Measurements from ENCODE around the gene MARCHF6. TPM values are rescaled to one million over a fixed set of nuclear protein-coding genes. Genes with fewer than 3 reads are reported as not detected.

Gene MARCHF6
- total and polyA plus RNA-seq, 11 donors, result 39.3 to 192 (median 159) TPM

GRCh38 chr5:10351199-10351905 is 2.1 kb upstream of the MARCHF6 start:
- peaks cover 0 to 36% (median 21%) of the 10 kb centered on the region in 12 donors for H3K4me1 ChIP-seq
- WGBS, 4 donors, result 50 to 63% (median 59%) methylated on average over 6 of the region's 6 CpGs

GRCh38 chr5:10351919-10352318 is 1.6 kb upstream of the MARCHF6 start:
- intact Hi-C loops (cut with DNase I), result loop anchor here in 6 of 10 donors (1.0 to 10.0 kb wide), 7 partner anchors 16 to 413 kb away; partner anchors contain the start of gene DAP (in 1 of the 6)
- Histone ChIP-seq H3K4me3 (no peak overlapping the region), H3K36me3 (no peaks in the 10 kb centered on the region), H3K27me3 (peaks cover 0 to 6% (median 0%) of the 10 kb centered on the region in 9 donors), H3K9me3 (no peaks in the 10 kb centered on the region), H3K4me1 (peaks cover 2 to 41% (median 26%) of the 10 kb centered on the region in 12 donors), H3K27ac (peak overlapping the region in 11 of 12 donors; percentile 94 to 99 (median 98))
- TF ChIP-seq CTCF (IDR thresholded peaks at IDR 0.05), result no peak
- no peak for TF ChIP-seq POLR2A (IDR thresholded peaks at IDR 0.05)
- ATAC-seq (no peak), DNase-seq (no peak)
- 81 to 89% (median 84%) methylated on average over 8 of the region's 8 CpGs for WGBS, 4 donors

More at GRCh38 chr5:10351199-10351905, 2.1 kb upstream of the MARCHF6 start:
- ATAC-seq, result peak; percentile 62 to 73 (median 68)
- DNase-seq, result peak in 3 of 5 donors; percentile 42 to 56 (median 44)
- Histone ChIP-seq H3K27me3 (peaks cover 0 to 6% (median 0%) of the 10 kb centered on the region in 9 donors), H3K27ac (peak overlapping the region in 11 of 12 donors; percentile 94 to 99 (median 98)), H3K9me3 (no peaks in the 10 kb centered on the region), H3K36me3 (no peaks in the 10 kb centered on the region), H3K4me3 (no peak overlapping the region)
- intact Hi-C loops (cut with DNase I), result loop anchor here in 4 of 10 donors (1.0 to 10.0 kb wide), 5 partner anchors 41 to 413 kb away; partner anchors contain the start of gene DAP (in 1 of the 4)
- TF ChIP-seq CTCF (IDR thresholded peaks at IDR 0.05) (no peak), POLR2A (IDR thresholded peaks at IDR 0.05) (no peak)

- DNase-seq, result no peak
- peaks cover 5 to 49% (median 29%) of the 10 kb centered on the region in 12 donors for H3K4me1 ChIP-seq
Observed at GRCh38 chr5:10352430-10353240, 860 bp upstream of the MARCHF6 start.

GRCh38 chr5:10354048-10354872 is 765 bp downstream of the MARCHF6 start:
- DNase-seq, result peak; percentile 43 to 68 (median 44)
- Histone ChIP-seq H3K9me3 (no peaks in the 10 kb centered on the region), H3K27ac (peak overlapping the region; percentile 94 to 99 (median 98)), H3K27me3 (peaks cover 0 to 6% (median 0%) of the 10 kb centered on the region in 9 donors), H3K4me1 (peaks cover 5 to 64% (median 35%) of the 10 kb centered on the region in 12 donors), H3K36me3 (no peaks in the 10 kb centered on the region), H3K4me3 (peak overlapping the region; percentile 71 to 98 (median 90))
- intact Hi-C loops (cut with DNase I), result loop anchor here in 4 of 10 donors (5.0 to 10.0 kb wide), 4 partner anchors 38 to 411 kb away; partner anchors contain the start of gene DAP (in 1 of the 4)
- ATAC-seq, result peak in 2 of 4 donors; percentile 5 to 21
- TF ChIP-seq CTCF (IDR thresholded peaks at IDR 0.05) (peak in 1 of 12 donors; percentile 5), POLR2A (IDR thresholded peaks at IDR 0.05) (no peak)
- WGBS, 4 donors, result 1% methylated on average over 29 to 54 of the region's 54 CpGs

More at GRCh38 chr5:10352430-10353240, 860 bp upstream of the MARCHF6 start:
- intact Hi-C loops (cut with DNase I), result loop anchor here in 6 of 10 donors (1.0 to 10.0 kb wide), 6 partner anchors 16 to 412 kb away; partner anchors contain the start of gene DAP (in 1 of the 6)
- no peaks in the 10 kb centered on the region for H3K36me3 ChIP-seq
- ATAC-seq, result peak in 3 of 4 donors; percentile 9 to 20 (median 17)
- H3K9me3 ChIP-seq, result no peaks in the 10 kb centered on the region
- peaks cover 0 to 6% (median 0%) of the 10 kb centered on the region in 9 donors for H3K27me3 ChIP-seq
- peak overlapping the region; percentile 94 to 99 (median 98) for H3K27ac ChIP-seq
- WGBS, 4 donors, result 26 to 29% (median 27%) methylated on average over 19 of the region's 19 CpGs
- no peak for TF ChIP-seq POLR2A (IDR thresholded peaks at IDR 0.05)
- peak overlapping the region; percentile 71 to 98 (median 90) for H3K4me3 ChIP-seq

Data from heart left ventricle (tissue), 16 donors.